RPMI8226 (cell line): ENCODE data around the gene UNC5CL.

Experiments
- DNase-seq: peaks from one replicate; pipeline ENCODE4 v3.0.0-alpha.2; 2015

UNC5CL gene

GRCh38 chr6:41063884-41064285 lies 24.9 kb upstream of the UNC5CL start:
- no peak for DNase-seq

DNA sequence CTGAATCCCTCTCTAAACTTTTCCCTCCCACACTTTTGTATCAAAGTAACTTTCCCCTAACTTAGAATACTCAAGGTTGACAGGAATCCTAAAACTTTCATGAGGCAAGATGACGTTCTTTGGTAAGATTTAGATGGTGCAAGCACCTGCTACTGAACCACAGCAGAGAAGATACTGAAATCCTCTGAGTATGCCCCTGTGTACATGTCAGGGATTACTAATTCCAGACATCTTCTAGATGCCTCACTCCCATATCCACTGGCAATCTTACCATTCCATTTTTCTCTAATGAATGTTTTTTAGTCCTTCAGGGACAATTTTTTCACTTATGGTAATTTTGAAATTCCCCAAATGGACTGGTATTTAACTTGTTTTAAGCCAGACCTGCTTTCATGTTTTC lies 23.0 kb upstream of the UNC5CL start:
- no peak for DNase-seq

GRCh38 chr6:41061196-41061726 lies 22.2 kb upstream of the UNC5CL start:
- DNase-seq = no peak

DNA sequence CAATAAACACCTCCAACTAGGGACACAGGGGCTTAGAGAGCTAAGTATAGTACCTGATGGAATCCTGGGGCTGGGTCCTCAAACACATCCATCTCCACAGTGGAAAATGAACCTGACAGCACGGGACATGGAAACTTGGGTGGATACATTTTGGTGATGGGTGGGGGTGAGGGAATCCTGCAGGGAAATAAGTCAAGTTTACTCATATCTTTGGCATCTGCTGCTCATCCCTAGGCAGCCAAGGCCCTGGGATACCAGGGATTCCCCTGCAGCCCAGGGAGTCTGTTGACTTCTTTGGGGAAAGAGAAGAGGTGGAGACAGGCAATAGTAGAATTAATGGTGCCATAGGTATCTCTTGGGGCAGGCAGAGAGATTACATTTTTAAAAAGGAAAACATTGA lies 20.5 kb upstream of the UNC5CL start:
- DNase-seq = no peak

- no peak for DNase-seq
Measured at GRCh38 chr6:41058783-41059181, 19.8 kb upstream of the UNC5CL start.

DNA sequence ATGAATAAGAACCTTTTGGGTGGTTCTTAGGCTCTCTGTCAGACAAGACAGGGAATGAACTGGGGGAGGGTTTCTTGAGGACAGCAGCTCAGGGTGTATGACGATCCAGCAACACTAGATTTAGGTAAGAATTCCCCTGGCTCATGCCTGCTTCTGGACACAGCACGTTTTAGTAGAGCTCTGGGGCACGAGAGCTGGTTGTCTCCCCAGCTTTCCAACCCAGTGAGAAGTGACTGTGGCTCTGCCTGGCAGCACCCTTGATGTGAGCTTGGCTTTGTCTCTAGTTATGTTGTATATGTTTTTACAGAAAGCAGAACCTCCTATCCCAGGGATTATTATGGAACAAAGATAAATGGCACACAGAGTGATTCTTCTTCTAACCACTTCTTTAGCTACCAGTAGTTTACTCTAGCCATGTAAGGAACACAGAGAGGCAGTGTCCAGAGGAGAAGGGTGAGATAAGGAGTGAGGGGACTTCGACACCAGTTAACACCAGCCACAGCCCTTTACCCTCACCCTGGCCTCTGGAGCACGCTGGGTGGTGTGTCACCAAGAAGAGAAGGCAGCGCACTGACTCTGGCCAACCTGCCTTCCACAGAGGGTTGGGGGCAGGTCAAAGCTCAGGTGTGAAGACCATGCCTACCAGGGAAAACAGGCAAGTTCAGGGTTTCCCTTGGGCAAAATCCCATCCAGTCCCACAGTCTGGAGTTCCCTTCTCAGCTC lies 17.9 kb upstream of the UNC5CL start:
- no peak for DNase-seq

DNA sequence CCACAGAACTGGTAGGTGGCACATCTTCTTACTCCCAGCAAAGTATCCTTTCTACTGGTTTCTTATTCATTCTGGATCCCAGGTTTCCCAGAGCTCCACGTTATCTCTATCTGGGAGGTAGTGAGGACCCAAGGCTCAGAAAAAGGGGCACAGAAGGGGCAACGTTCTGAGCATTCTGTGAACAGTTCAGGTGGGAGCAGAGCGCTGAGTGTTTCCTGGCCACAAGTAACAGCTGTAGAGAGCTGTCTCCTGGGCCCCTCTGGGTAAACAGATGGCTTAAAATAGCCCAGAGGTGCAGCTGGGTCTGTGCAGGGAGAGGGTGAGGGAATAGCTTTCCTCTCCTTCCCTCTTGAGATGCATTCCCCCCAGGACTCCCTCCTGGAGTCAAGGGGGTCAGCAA lies 16.1 kb upstream of the UNC5CL start:
- DNase-seq = no peak

DNA sequence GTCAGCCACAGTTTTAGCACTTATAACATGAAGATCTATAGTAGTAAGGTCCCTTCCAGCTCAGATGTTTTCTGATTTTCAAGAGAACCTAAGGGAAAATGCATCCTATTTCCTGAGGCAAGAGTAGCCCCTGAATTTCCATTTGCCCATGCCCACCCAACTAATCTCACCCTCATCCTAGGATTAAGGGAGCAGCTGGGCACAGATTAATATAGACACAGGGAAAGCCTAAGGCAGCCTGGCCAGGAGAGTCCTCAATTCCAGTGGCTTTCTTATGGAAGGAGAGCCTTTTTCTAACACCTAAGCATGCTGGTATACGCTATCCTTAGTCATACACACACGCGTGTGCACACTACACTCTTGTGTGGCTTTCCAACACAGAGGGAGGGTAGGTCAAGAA lies 15.5 kb upstream of the UNC5CL start:
- DNase-seq = no peak

DNA sequence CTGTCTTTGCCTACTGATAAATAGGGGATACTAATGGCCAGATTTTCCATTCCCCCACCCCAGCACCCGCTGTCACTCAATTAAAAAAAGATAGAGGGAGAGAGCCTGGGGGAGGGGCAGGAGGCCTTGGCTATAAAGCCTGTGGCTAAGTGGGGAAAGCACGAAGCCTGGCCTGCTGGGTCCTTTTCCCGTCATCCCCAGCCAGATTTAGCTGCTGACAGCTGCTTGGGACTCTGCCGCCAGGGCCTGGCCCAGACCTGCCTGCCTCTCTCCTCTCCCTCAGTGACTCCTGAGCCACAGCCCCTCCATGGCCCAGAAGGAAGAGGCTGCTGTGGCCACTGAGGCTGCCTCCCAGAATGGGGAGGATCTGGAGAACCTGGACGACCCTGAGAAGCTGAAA lies 14.0 kb upstream of the UNC5CL start, which contains the start of gene APOBEC2:
Gene APOBEC2, plus strand, starts transcription at position 162 of the 400 bp plus-strand sequence. Its CDS starts 146 bp downstream, at position 308.
- DNase-seq = no peak

- DNase-seq = no peak
Measured at GRCh38 chr6:41051873-41052272, 12.9 kb upstream of the UNC5CL start.

GRCh38 chr6:41050536-41050935 lies 11.5 kb upstream of the UNC5CL start:
- no peak for DNase-seq

- no peak for DNase-seq
Measured at GRCh38 chr6:41049955-41050354, 10.9 kb upstream of the UNC5CL start.

GRCh38 chr6:41049521-41049920 lies 10.5 kb upstream of the UNC5CL start:
- DNase-seq = no peak

DNA sequence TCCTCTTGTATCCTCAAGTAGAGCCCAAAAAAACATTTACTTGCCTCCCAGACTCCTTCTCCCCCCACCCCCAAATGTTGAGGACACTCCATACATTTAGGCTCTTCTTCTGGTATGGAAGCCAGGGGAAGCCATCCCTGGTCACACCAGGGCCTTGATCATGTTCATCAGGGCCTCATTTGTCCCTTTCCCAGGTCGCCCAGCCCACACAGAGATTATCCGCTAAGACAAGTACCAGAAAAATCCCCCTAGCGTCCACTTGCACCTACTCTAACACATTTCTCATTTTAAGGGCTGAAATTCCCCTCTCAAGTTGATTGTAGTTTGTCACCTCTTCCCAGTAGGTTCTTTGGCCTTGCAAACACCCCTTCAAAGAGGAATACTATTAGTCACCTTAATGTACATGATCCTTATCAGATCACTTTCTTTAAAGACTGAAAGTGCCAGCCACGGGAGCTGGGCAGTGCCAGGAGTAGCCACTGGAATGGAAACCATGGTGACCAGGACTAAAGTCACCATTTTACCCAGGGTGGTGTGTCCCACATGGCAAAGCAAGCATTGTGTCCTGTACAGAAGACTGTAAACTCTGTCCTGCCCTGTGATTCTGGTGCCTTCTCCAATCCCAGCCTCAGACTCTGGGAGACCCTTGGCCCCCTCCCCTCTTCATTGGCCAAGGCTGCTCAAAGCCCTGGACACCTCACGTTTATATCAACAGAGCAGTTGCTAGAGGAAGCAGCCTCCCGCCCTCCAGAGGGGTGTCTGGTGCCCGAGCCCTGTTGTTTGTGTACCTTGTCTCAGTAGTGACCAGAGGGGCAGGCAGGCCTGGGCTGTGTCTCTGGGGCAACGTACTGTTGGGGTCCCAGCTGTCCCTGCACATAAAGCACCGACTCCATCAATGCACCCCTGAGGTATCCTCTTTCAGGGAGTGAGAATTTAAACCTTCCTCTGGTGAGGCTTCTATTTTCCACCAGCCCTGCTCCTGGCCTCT lies 9.0 kb upstream of the UNC5CL start:
- no peak for DNase-seq

DNA sequence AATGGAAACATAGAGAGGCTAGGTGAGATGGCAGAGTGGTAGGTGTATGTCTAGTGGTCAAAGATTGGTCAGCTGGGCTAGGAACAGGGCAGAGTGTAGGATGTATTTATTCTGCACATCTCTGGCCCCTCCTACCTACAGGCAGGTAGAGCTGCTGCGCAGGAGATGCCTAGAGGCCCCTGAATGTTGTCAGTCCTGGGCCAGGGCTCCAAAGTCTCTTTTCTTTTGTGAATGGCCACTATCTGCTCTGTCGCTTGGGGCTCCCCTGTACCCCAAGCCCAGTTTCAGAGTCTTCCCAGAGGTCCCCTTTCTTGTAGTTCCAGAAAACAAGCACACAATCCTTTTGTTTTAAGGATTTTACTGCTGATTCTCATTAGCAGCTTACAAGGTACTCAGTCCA lies 8.3 kb upstream of the UNC5CL start:
- no peak for DNase-seq

DNA sequence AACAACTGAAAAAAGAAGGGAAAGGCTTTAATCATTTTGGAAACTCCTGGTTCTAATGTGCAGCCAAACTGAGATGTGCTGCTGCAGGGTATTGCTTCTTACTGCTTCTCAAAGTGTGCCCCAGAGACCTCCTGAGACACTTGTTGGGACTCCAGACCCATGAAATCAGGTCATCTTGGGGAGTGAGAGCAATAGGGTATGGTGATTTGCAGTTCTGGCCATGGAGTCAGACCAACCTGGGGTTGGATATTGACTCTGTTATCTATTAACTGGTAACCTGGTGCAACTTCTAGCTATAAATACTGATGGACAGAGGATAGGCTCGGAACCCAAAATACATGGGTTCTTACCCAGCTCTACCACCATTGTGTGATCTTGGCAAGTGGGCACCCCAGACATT lies 7.1 kb upstream of the UNC5CL start:
- DNase-seq = no peak

DNA sequence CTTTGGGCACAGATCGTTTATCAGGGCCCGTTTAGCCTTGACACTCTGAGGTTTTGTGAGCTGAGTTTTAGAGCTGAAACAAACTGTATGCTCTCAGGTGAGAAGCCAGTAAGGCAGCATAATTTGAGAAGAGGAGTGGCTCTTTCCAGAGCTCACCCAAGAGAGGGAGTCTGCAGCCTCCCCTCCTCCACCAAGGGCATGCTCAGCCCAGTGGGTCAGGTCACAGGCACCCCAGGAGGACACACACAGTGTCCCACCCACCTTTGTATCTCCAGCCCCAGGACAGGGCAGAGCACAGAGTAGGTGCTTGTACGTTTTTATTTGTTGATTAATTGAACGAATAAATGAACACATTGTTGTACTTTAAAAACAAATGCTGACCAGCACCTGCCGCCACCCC lies 6.6 kb upstream of the UNC5CL start:
- DNase-seq = no peak

- no peak for DNase-seq
Measured at GRCh38 chr6:41043151-41043550, 4.1 kb upstream of the UNC5CL start.

- DNase-seq = no peak
Measured at GRCh38 chr6:41042226-41043055, 3.4 kb upstream of the UNC5CL start, which contains the start of gene TSPO2. TSPO2 (plus strand) TSS chr6:41042467; CDS start chr6:41042986, 519 bp downstream.

GRCh38 chr6:41040940-41041536 lies 2.0 kb upstream of the UNC5CL start:
- DNase-seq = no peak

GRCh38 chr6:41040101-41040939 lies 1.3 kb upstream of the UNC5CL start:
- DNase-seq = no peak
